SU-DHL-6 (cell line): ENCODE measurements around the gene BRSK2.

Source experiments
- CTCF ChIP-seq: fragments of 200-600 bp; sonication (generic); IDR thresholded peaks from one replicate; pipeline ENCODE4 v1.5.1; 2017; ENCODE audit warnings: antibody characterized with exemption, mild to moderate bottlenecking, low read length, moderate library complexity; ENCODE audit not compliant: insufficient read depth, poor library complexity, severe bottlenecking
- EZH2phosphoT487 ChIP-seq: fragments of 200-600 bp; sonication (generic), shearing (Covaris generic); conservative IDR thresholded peaks from 2 replicates; pipeline ENCODE4 v1.6.1; 2018; ENCODE audit warnings: mild to moderate bottlenecking, antibody characterized with exemption, low read length, moderate library complexity, mixed read lengths

GRCh38 chr11:1460396-1460985 lies 70.8 kb downstream of the BRSK2 start:
- no peak for TF ChIP-seq CTCF
- no peak for TF ChIP-seq EZH2phosphoT487
